MV-4-11 (cell line): Measurements from ENCODE around the gene RALGPS1.

Experiments
- DNase-seq: peaks from one replicate; lab custom pipeline; 2025; lab: John Stamatoyannopoulos, UW

The RALGPS1 gene

GRCh38 chr9:127053960-127054359 lies 139.4 kb downstream of the RALGPS1 start:
- no peak for DNase-seq

GRCh38 chr9:127055745-127056402 lies 141.3 kb downstream of the RALGPS1 start:
- DNase-seq, result no peak

DNA sequence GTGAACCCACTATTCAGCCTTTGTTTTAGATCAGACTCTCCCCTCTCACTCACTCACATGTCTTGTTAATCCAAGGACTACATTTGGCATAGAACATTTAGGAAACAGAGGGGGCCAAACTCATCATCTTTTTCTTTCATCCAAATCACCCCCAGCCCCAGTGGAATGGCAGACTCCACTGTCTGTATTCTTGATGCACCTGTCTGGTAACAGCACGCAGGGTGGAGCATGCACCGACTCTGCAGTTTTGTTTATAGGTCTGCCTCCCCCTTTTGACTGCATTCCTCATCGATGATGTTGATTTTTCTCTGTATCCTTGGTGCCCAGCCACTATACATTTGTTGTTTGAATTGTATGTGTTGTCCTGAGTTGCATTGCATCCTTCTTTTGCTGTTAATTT lies 141.9 kb downstream of the RALGPS1 start:
- no peak for DNase-seq

DNA sequence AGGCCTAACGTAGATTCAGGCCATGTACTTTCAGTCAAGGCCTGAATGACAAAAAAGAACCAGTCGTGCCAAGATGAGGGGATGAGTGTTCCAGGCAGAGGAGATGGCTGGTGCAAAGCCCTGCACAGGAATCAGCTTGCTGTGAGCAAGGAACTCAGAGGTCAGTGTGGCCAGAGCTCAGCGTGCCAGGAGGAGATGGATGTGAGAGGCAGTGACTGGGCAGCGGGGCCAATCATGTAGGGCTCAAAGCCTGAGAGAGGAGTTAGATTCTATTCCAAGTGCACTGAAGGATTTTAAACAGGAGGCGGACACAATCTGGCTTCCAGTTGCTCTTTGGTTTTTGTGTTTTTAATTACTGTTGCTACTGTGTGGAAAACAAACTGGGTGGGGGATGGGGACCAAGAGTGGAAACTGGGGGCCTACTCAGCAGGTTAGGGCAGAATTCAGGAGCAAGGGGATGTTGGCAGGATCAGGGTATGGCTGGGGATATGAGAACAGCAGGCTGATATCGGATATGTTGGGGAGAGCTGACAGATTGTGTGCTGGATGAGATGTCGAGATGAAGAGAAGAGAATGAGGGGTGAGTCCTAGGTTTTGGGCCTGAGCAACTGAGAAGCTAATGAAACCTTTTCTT lies 143.5 kb downstream of the RALGPS1 start:
- DNase-seq, result no peak

- DNase-seq, result no peak
Measured at GRCh38 chr9:127058645-127059021, 144.1 kb downstream of the RALGPS1 start.

DNA sequence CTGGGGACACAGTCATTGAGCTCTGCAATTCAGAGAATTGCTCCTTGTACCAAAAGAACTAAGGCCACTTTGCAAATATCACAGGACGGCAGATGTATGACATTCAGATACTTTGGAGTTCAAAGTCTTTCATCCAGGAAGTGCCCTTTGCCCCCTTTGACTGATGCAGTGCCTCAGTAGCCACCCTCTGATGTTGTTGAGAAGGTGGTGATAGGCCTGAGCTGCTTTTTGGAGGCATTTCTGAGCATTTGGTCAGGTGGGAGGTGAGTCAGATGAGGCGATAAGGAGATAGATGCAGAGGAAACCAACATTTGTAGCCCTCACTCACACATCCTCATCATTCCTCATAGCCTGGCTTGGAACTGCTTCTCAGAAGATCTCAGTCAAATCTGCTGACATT lies 144.4 kb downstream of the RALGPS1 start:
- no peak for DNase-seq

GRCh38 chr9:127059765-127060361 lies 145.3 kb downstream of the RALGPS1 start:
- DNase-seq, result peak; percentile 29

- no peak for DNase-seq
Measured at GRCh38 chr9:127061411-127061810, 146.8 kb downstream of the RALGPS1 start.

- no peak for DNase-seq
Measured at GRCh38 chr9:127064335-127064734, 149.8 kb downstream of the RALGPS1 start.

DNA sequence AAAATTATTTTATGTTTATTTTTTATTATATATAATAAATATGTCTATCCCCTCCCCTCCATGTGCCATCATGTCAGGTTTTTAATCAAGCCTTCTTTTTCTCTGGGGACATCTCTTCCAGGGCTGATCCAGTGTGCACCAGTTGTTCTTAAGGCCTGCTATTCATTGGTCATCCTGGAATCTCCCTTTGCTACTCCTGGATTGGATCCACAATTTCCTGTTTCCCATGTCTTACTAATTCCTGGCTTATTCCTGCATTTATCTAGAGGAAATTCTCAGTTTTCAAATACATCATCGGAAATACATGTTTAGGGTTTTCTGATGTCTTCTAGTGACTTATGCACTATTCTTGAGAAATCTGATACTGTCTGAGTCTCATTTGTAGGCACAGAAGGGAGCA lies 151.0 kb downstream of the RALGPS1 start:
- no peak for DNase-seq

DNA sequence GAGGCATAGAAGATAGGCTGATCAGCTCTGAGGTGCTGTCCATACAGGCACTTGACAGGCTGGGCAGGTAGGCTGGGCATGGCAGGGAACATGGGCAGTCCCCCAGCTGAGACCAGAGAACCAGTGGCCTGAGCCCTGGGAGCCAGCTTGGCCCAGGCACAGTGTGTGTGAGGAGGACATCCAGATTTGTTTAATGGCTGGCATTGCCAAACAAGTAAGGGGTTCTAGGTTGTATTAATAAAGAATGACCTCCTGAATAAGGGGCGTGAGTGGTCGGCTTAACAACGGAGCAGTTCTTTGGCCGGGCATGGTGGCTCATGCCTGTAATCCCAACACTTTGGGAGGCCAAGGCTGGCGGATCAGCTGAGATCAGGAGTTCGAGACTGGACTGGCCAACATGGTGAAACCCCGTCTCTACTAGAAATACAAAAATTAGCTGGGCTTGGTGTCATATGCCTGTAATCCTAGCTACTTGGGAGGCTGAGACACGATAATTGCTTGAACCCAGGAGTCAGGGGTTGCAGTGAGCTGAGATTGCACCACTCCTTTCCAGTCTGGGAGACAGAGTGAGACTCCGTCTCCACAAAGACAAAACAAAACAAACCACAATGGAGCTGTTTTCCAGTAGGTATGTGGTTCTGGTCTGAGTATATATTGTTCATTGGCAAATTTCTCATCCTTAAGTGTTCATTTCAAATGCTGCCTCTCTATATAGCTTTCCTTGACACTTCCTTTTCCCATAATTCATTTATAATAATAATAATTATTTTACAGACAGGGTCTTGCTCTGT lies 151.7 kb downstream of the RALGPS1 start:
- DNase-seq, result no peak

DNA sequence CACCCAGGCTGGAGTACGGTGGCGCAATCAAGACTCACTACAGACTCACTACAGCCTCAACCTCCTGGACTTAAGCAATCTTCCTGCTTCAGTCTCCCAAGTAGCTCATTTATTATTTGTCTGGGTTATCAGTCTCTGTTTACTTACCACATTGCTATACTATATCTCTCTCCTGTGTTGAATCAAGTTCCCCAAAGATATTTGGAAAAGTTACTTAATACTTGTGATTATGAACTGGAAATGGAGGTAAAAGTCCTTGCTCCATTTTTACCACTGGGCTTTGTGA lies 152.2 kb downstream of the RALGPS1 start:
- peak; percentile 53 for DNase-seq

DNA sequence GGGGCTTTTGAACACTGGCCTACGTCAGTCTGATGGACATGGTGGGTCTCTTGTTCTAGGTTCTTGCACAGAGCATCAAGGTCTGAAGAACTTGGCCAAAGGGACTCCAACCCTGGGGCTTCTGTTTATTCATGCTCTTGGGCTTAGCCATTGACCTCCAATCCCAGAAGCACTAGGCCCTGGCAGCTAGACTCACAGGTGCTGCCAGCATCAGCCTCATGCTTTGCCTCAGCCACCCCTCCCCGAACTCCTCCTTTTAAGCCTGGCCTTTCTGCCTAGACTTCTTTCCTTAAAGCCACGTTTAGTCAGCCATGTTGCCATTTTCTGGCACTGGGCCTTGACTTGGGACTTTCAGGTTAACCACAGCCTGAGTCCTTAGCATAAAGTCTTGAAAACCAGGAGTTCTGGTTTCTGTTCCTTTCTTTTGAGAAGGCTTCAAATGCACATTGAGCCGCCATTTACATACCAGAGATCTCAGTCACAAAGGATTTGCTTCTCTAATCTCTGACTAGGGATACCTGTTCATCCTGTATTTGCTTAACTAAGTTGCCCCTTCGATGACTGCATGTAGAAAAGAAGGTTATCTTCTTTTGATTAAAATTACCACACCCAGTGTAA lies 153.1 kb downstream of the RALGPS1 start:
- peak; percentile 86 for DNase-seq

GRCh38 chr9:127074561-127075548 lies 160.3 kb downstream of the RALGPS1 start:
- no peak for DNase-seq

DNA sequence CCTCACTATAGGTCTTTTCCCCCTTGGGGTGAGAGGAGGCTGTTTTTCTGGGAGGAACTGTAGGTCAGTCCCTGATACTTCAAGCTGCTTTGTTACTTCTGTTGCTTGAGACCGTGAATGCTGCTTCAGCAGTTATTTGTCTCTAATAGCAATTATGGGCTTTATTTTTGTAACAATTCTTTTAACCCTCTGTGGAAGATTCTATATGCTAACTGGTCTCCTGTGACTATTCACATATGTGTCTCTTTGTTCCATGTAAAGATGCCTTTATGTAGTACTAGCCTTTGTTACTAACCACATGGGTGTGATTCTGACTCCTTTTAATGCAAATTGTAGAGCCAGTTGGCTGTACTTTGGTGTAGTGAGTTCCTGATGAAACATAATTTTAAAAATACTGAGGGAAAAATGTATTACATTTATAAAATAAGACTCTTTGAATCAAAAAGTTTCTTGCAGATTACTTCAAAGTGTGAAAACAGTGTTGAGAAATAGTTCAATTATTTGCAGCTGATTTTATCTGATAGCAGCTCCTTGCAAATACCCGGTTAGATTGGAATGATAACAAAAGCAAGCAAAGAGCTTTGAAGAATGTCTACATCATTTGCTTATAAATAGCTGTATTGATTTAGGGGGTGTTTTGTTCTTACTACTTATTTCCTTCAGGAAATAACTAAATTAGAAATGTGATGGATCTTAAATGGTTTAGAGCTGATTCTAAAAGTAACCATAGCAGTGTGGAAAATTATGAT lies 161.2 kb downstream of the RALGPS1 start:
- no peak for DNase-seq

DNA sequence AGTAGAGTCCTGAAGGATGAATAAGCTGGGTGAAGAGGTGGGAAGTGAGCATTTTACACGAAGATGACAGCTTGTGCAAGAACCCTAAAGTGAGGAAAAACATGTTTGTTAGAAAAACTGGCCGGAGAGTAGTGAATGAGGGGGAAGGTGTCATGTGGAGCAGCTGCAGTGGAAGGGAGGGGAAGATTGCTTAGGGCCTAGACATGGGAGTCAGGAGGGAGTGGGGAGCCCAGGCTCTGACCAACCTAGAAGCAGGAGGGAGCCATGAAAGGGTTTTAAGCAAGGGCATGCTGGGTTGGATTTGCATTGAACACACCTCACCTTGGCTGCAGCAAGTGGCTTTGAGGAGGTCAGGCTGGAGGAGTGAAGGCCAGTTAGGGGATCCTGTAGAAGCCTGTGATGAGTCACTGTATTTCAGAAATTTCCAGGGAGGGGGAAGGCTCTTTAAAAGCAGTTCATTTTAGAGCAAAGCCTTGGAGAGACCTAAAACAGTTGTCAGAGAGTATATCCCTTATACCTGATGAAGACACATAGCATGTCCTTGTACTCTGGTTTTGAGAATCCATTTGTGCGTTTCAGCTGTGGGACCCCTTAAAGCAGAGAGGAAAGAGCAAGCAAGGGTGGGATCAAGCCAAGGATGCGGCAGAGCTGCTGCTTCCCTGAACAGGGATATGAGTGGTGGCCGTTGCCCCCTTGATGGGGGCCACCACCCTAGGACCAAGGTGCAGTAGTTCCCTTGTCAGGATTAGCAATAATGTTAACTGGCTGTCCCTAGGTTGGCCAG lies 162.5 kb downstream of the RALGPS1 start:
- DNase-seq, result no peak

DNA sequence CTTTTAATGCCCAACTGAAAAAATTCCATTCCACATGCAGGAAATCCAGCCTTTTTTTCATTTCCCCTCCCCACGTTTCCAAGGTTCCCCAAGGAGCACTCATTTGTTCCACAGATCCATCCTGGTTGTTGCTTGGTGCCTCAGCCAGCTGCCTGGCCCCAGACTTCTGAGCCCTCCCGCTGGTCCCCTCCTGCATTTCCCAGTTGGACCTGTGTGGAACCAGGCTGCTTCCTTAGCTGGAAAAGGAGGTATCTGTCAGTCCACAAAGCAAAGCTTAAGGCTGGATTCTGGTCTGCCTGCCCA lies 163.0 kb downstream of the RALGPS1 start:
- DNase-seq, result no peak

DNA sequence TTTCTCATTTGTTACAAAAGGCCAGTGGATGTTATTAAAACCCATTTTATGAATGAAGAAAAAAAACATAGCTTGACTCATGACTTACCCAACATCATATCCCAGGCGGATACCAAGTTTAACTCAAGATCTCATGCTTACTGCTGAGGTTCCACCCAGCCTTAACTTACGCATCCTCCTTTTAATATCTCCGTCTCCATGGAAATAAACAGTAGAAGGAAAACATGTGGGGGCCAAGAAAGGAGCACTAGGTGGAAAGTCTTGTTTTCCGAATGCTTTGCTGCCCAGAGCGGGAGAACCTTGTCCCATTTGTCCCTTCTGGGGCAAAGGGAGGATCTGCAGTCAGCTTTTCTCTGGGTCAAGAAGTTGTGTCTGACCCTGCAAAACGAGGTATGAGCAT lies 163.8 kb downstream of the RALGPS1 start:
- no peak for DNase-seq

DNA sequence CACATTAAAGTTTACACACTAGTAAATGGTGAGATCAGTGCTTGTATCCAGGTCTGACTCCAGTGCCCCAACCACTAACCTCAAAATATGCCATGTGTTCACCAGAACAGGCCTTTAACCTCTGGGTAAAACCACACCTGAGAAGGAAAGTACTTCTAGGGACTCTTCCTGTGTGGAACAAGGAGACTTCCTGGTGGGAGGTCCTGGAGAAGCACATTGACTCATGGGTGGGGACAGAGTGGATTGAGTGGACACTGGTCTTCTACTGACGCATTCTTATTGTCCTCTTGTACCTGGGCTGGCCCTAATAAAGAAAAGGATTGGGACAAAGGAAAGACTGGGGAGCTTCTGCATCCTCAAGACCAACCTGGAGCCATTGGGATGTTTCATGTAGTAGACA lies 164.4 kb downstream of the RALGPS1 start:
- no peak for DNase-seq
